Suppressor macrophage treated with lipopolysaccharide for 4 hours (primary cell): ENCODE measurements around the gene CDH15.

Experiments used
- DNase-seq: peaks from one replicate; pipeline ENCODE4 v3.0.0-alpha.2; 2020

Gene CDH15

GRCh38 chr16:89171216-89172170 is at the start of gene CDH15:
CDH15 (plus strand) TSS chr16:89171748; CDS start chr16:89171832, 84 bp downstream.
- DNase-seq, result peak; percentile 92

GRCh38 chr16:89122322-89122851 is 49.2 kb upstream of the CDH15 start:
- no peak for DNase-seq

- no peak for DNase-seq
Observed at GRCh38 chr16:89123001-89123830, 48.3 kb upstream of the CDH15 start.

GRCh38 chr16:89123831-89124100 is 47.8 kb upstream of the CDH15 start:
- DNase-seq, result no peak

GRCh38 chr16:89129378-89129777 is 42.2 kb upstream of the CDH15 start:
- no peak for DNase-seq

GRCh38 chr16:89130448-89130847 is 41.1 kb upstream of the CDH15 start:
- no peak for DNase-seq

- no peak for DNase-seq
Observed at GRCh38 chr16:89131783-89132182, 39.8 kb upstream of the CDH15 start.

GRCh38 chr16:89132194-89133005 is 39.1 kb upstream of the CDH15 start:
- DNase-seq, result no peak

GRCh38 chr16:89133457-89134127 is 38.0 kb upstream of the CDH15 start:
- no peak for DNase-seq

GRCh38 chr16:89134269-89134668 is 37.3 kb upstream of the CDH15 start:
- DNase-seq, result no peak

GRCh38 chr16:89135166-89135565 is 36.4 kb upstream of the CDH15 start:
- DNase-seq, result no peak

GRCh38 chr16:89135971-89136765 is 35.4 kb upstream of the CDH15 start:
- DNase-seq, result no peak

GRCh38 chr16:89136931-89137330 is 34.6 kb upstream of the CDH15 start:
- DNase-seq, result no peak

GRCh38 chr16:89137666-89138512 is 33.7 kb upstream of the CDH15 start:
- DNase-seq, result no peak

- no peak for DNase-seq
Observed at GRCh38 chr16:89138513-89138795, 33.1 kb upstream of the CDH15 start.

GRCh38 chr16:89138843-89139520 is 32.6 kb upstream of the CDH15 start:
- DNase-seq, result no peak

GRCh38 chr16:89139907-89140361 is 31.6 kb upstream of the CDH15 start:
- DNase-seq, result no peak

GRCh38 chr16:89140401-89140800 is 31.1 kb upstream of the CDH15 start:
- DNase-seq, result no peak

- DNase-seq, result no peak
Observed at GRCh38 chr16:89140981-89141883, 30.3 kb upstream of the CDH15 start.
